Caki2 (cell line): ENCODE results near the gene FTCD. TPM values are rescaled to one million over a fixed set of nuclear protein-coding genes. Genes with fewer than 3 reads are reported as not detected.
"Not testable (repeated sequence)": the region's sequence is repeated elsewhere in the genome, so short reads cannot be mapped to it uniquely, and the experiment has no call there.

Experiments used
- DNase-seq: peaks from one replicate; pipeline ENCODE4 v3.0.0-alpha.2; 2015; ENCODE audit warnings: low read depth
- in situ Hi-C: cut with HindIII; loops from 2 replicates; pipeline ENCODE4 v1.10.0; 2016; ENCODE audit warnings: low sequenced_read_pairs, low pct_unique_long_range_greater_than_20kb, mixed read lengths
- total RNA-seq: library from RNA; depleted of rRNA; stranded (reverse); fragments of >200 nt; shearing (Covaris generic); gene quantifications from 2 replicates; pipeline ENCODE4 v1.2.3, GENCODE V29; 2014; ENCODE audit warnings: low replicate concordance

FTCD gene
- total RNA-seq, 1 experiment from 2014 or later, result 0.14 TPM

DNA sequence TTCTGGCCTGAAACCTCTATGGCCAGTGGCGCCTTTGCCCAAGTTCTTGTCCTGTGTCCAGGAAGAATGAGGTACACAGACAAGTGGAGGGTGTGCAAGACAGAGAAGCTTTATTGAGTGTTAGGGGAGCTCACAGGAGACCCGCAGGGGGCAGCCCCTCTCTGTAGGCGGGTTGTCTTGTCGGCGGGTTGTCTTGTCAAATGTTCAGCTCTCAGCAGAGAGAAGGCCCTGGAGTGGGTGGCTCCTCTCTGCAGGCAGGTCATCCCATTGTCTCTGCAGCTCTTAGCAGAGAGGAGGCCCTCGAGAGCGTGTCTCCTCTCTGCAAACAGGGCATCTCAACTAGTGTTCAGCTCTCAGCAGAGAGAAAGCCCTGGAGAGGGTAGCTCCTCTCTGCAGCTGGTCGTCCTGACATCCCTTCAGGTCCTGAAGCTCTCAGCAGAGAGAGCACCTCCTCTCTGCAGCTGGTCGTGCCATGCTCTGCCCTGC, 46.5 kb downstream of the FTCD start:
- in situ Hi-C loops, result no loop called here
- no peak for DNase-seq

- in situ Hi-C loops, DNase-seq: not testable (repeated sequence)
Measured at GRCh38 chr21:46107376-46107775, 48.0 kb downstream of the FTCD start.

DNA sequence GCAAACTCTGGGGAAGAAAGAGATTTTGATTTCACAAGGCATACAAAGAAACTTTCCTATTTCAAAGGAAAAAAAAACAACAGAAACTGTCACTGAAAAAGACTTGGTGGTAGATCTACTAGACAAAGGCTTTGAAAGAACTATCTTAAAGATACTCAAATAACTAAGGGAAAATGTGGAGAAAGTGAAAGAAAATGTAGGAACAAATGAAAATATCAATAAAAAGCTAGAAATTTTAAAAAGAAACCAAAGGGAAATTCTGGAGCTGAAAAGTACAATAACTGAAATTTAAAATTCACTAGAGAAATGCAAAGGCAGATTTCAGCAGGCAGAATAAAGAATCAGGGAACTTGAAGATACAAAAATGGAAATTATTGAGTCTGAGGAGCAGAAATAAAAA, 51.3 kb downstream of the FTCD start:
- no peak for DNase-seq
- in situ Hi-C loops, result no loop called here

GRCh38 chr21:46100906-46101305, 54.5 kb downstream of the FTCD start:
- in situ Hi-C loops, result no loop called here
- no peak for DNase-seq

DNA sequence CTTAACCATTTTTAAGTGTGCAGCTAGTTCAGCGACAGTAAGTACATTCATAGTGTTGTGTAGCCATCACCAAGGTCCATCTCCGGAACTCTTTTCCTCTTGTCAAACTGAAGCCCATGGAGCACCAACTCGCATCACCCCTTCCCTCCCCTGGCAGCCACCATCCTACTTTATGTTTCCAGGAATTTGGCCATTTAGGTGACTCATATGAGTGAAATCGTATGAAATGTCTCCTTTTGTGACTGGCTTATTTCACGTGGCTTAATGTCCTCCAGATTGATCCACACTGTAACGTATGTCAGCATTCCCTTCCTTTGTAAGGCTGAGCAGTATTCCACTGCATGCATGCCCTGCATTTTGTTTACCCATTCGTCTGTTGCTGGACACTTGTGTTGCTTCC, 55.0 kb downstream of the FTCD start:
- DNase-seq, result no peak
- in situ Hi-C loops, result no loop called here

GRCh38 chr21:46100020-46100419, 55.4 kb downstream of the FTCD start:
- DNase-seq, result no peak
- in situ Hi-C loops, result no loop called here

DNA sequence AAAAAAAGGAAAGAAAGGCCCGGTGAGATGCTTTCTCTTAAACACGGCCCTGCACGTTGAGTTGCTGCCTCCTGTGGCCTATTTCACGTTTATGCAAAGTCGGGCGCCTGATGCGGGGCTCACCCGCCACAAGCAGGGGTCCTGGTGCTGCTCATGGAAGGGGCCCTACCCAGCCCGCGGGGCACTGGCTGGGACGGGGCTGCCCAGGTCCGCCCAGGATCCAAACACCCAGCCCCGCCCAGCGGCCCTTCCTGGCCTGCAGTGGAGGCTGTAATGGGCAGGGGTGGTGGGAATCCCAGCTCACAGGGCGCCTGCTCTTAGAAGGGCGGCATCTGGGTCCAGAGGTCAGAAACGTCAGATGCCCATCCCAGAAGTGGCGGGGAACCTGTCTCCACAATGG, 55.9 kb downstream of the FTCD start:
- in situ Hi-C loops, result no loop called here
- DNase-seq, result no peak

- DNase-seq, result no peak
- in situ Hi-C loops, result no loop called here
Measured at GRCh38 chr21:46098303-46099141, 56.9 kb downstream of the FTCD start.

DNA sequence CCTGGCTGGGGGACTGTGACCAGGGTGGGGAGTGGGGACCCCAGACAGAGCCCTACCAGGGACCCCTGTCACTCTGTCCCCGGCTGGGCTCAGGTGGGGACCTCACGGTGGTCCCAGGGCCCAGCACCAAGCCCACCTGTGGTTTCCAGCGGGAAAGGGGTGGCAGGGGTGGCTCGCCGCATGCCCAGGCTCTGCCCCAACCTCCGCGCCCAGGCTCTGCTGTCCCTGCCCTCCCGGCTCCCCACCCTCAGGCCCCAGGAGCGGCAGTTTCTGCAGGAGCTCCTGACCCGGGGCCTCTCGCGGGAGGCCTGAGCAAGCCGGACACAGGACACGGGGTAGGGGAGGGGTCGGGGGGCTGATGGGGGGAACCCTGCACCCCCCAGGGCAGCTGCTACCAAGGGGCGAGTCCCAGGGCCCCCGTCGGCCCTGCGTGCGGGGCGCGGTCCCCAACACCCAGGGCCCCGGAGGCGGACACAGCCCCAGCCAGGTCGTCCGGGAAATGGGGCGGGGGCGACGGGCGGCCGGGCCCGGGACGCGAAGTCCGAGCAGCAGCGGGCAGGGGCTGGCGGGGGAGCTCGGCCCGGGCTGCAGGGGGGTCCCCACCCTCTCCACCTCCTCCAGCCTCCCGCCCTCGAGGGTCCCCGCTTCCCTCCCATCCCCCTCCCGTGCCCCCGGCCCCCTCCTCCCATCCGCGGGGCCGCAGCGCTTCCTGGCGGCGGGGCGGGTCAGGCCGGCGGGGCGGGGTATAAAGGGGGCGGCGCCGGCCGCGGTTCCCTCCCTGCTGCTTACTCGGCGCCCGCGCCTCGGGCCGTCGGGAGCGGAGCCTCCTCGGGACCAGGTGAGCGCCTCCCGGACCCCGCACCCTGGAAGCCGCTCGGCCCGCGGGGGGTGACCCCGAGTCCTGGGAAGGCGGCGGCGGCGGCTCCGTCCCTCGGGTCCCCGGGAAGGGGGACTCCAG, 57.8 kb downstream of the FTCD start, which contains the start of gene COL6A2:
Gene COL6A2, plus strand, starts transcription at position 777 of the 958 bp plus-strand sequence.
- in situ Hi-C loops, result no loop called here
- DNase-seq, result peak; percentile 16

DNA sequence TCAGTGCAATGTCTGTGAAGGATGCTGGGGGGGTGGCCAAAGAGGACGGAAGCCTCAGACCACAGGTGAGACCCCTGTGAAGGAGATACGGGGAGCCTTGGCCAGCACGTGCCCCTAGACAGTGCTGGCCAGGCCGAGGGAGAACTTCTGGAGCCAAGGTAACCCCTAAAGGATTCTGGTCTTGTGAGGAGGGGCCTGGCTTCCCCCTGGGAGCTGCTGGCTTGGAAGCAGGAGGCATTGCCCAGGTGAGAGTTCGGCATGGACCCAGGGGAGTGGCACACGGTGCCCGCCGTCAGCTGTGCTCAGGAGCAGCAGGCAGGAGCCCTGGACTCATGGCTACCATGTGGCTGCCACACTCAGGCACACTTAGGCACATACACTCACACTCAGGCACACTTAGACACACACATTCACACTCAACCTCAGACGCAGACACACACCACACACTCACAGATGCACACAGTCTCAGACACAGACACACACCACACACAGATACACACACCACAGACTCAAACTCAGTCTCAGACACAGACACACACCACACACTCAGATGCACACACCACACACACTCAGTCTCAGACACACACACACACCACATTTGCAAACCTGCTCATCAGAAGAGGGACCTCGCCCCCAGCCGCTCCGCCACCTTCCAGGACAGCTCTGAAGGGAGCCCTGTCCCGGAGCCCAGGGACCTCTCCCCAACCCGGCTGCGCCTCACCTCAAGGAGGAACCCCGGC, 58.6 kb downstream of the FTCD start:
- in situ Hi-C loops, result no loop called here
- DNase-seq, result no peak

- DNase-seq, result no peak
- in situ Hi-C loops, result no loop called here
Measured at GRCh38 chr21:46095814-46096595, 59.4 kb downstream of the FTCD start.

DNA sequence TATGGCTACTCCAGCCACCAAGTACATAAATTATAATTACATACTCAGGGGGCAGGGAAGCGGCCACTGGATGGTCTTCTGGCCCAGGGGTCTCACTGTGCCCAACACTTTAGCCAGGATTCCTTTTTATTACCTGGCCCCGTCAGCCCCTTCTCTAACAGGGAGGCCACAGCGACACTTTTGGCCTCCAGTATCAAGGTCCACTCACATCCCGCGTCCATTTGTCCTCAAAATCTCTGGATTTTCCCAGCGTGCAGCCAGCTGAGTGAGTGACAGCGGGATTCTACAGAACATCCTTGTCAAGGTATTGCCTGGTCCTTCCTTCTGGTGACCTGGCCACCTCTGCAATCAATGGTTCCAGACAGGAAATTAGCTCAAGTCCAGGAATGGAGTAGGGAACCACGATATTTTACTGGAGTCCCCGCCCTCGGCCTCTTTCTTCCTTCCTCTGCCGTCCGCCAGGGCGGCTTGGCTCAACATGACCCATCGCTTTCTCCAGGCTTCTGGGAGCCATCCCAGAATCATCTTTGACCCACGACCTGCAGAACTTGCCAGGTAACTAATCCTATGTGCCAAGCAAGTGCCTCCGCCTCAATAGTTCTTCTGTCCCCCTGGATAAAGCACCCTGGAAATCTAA, 60.2 kb downstream of the FTCD start:
- in situ Hi-C loops, result no loop called here
- no peak for DNase-seq

DNA sequence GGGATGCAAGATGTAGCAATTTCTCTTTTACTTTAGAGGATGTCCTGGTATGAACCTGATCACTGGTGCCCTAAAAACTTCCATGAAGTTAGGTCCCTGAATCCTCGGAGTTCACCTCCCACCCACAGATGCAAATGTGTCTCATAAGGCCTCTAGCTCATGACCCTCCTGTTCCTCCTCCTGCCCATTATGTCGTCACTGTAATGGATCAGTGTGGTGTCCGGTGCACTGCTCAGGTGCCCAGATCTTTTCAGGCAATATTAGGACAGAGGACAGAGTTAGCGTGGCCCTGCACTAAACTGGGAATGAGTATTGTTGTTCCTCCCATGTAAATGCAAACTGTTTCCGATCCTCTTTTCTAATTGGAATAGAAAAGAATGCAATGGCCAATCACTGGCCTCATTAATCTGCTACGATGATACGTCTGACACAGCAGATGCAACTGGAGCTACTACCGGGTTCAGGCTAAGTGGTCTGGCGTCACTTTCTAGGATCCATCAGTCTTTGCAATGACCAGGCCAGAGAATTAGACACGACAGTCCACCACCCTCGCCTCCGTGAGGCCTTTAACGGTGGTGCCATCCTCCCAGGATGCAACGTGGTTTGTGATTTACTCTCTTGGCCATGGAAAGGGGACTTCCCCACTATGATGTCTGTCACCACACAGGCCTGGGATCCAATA, 60.8 kb downstream of the FTCD start:
- in situ Hi-C loops, result no loop called here
- no peak for DNase-seq

DNA sequence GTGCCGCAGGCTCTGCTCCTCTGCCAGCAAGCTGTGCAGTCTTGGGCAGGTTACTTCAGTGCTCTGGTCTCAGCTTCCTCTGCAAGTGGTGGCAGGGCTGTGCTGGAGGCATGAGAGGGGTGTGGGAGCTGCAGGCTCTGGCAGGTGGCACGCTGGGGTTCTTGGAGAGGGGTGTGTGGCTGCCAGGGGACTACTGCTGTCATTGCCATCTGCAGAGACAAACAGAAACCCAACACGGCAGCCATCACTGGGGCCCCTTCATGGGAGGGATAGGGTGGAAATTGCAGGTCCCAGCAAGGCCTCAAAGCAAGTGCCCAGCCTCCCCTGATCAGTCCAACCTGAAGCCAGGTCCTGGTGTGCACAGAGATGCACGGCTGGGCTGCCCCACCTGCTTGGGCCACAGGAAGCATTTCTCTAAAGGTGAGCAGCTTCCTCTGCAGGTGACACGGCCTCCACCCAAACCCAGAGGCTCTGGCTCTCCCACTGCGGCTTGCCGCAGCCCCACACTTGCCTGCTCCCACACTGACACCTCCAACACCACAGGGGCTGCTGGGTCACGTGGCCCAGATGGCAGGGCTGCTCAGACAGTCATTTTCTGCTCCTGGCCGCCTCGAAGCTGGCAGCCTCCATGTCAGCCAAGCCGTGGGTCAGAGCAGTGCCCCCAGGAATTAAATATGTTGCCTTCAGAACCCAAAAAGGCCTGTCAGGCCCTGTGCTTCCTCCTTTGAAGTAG, 61.5 kb downstream of the FTCD start:
- no peak for DNase-seq
- in situ Hi-C loops, result no loop called here

DNA sequence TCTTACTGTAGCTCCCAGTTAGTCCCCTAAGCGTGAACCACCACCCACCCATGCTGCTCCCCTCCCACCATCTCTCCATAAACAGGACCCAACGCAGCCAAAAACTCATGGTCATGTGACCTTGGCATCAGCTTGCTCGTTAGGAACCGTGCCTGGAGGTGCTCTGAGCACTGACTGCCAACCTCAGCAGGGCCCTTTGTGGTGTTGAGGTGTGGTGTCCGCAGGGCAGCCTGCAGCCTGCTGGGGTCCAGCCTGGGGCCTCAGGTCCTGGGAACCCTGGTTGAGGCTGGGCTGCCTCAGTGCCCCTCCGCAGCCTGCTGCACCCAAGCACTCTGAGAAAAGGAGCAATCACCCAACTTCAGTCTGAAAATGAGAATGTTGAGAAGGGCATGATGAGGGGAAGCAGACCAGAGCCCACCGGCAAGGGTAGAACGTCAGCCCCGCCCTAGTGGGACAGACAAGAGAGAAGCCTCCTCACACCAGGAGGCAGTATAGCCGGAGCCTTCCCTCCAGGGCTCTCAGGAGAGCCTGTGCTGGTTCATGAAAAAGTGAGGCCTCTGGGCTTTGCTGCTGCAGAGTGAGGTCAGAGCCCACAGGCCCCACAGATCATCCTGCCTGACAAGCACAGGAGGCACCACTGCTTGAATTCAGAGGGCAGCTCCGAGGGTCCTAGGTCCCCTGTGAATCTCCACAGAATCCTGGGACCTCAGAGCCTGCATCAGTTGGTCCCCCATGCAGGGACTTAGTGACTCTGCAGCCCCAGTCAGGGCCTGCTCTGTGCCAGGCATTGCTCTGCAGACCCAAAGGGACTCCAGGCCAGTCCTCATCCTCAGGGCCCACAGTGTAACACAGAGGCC, 62.3 kb downstream of the FTCD start:
- in situ Hi-C loops, result no loop called here
- no peak for DNase-seq
